GM13976 (cell line): ENCODE measurements around the gene PTPN3.

Source experiments
- DNase-seq: peaks from one replicate; pipeline ENCODE4 v3.0.0; 2012; ENCODE audit warnings: low spot score
- in situ Hi-C: fragments of 300-500 bp; cut with MboI; formaldehyde crosslinking; loops from one replicate; pipeline ENCODE4 v1.12.0; 2022; ENCODE audit warnings: low sequenced_read_pairs, mixed read lengths, inconsistent platforms; ENCODE audit not compliant: unreplicated experiment
- TF ChIP-seq, protein P1 (sequence below): IDR thresholded peaks from 2 replicates; pipeline ENCODE4 v1.5.1; 2012; ENCODE audit warnings: borderline replicate concordance, mild to moderate bottlenecking; ENCODE audit not compliant: insufficient read depth; ENCODE audit errors: extremely low read depth, missing control alignments, control extremely low read depth

Gene PTPN3

GRCh38 chr9:109487247-109487646, 10.9 kb downstream of the PTPN3 start:
- TF ChIP-seq, protein P1, sequence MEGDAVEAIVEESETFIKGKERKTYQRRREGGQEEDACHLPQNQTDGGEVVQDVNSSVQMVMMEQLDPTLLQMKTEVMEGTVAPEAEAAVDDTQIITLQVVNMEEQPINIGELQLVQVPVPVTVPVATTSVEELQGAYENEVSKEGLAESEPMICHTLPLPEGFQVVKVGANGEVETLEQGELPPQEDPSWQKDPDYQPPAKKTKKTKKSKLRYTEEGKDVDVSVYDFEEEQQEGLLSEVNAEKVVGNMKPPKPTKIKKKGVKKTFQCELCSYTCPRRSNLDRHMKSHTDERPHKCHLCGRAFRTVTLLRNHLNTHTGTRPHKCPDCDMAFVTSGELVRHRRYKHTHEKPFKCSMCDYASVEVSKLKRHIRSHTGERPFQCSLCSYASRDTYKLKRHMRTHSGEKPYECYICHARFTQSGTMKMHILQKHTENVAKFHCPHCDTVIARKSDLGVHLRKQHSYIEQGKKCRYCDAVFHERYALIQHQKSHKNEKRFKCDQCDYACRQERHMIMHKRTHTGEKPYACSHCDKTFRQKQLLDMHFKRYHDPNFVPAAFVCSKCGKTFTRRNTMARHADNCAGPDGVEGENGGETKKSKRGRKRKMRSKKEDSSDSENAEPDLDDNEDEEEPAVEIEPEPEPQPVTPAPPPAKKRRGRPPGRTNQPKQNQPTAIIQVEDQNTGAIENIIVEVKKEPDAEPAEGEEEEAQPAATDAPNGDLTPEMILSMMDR: no peak
- in situ Hi-C loops: no loop called here

DNA sequence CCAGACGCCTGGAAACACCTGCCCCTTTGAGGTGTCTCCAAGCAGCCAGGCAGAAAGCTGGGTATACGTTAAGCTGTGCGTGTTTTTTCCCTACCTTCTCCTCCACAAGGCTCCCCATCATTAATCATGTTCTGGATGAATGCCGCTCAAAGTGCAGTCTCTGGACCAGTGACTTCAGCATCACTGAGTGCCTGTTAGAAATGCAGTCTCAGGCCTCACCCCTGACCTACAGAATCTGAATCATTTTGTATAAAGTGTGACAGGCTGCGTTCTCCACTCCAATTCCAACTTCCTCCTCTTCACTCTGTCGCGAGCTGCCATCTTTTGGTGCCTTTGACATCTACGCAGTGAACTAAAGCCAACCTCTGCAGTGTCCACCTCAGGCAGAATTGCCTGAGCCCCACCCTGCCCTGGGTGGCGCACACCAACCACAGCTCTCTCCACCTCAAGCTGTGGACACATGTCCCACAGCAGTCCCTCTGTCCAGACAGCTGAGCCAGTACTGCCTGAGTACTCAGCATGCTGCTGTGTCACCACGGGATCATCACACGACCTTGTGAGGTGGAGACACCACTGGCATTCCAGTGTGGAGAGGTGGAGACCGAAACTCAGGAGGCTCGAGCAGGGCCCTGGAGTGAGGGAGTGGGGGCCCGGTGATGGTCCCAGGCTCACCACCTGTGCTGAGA, 14.2 kb downstream of the PTPN3 start:
- in situ Hi-C loops: no loop called here
- no peak for DNase-seq
- TF ChIP-seq, protein P1: no peak

More at GRCh38 chr9:109487247-109487646, 10.9 kb downstream of the PTPN3 start:
- DNase-seq: no peak

- DNase-seq: no peak
- TF ChIP-seq, protein P1: no peak
- in situ Hi-C loops: no loop called here
Observed at GRCh38 chr9:109482391-109482916, 15.7 kb downstream of the PTPN3 start.

- TF ChIP-seq, protein P1: no peak
- DNase-seq: no peak
- in situ Hi-C loops: no loop called here
Observed at GRCh38 chr9:109481856-109482255, 16.3 kb downstream of the PTPN3 start.

DNA sequence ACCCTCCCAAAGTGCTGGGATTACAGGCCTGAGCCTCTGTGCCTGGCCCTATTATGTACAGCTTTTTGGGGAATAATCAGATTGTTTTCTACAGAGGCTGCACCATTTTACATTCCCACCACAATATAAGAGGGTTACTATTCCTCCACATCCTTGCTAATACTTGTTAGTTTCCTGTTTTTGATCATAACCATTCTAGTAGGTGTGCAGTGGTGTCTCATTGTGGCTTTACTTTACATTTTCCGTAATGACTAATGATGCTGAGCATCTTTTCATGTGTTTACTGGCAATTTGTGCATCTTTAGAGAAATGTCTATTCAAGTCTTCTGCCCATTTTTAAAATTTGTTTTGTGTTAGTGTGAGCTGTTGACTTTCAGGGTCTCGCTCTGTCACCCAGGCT, 18.3 kb downstream of the PTPN3 start:
- DNase-seq: no peak
- TF ChIP-seq, protein P1: no peak
- in situ Hi-C loops: no loop called here

DNA sequence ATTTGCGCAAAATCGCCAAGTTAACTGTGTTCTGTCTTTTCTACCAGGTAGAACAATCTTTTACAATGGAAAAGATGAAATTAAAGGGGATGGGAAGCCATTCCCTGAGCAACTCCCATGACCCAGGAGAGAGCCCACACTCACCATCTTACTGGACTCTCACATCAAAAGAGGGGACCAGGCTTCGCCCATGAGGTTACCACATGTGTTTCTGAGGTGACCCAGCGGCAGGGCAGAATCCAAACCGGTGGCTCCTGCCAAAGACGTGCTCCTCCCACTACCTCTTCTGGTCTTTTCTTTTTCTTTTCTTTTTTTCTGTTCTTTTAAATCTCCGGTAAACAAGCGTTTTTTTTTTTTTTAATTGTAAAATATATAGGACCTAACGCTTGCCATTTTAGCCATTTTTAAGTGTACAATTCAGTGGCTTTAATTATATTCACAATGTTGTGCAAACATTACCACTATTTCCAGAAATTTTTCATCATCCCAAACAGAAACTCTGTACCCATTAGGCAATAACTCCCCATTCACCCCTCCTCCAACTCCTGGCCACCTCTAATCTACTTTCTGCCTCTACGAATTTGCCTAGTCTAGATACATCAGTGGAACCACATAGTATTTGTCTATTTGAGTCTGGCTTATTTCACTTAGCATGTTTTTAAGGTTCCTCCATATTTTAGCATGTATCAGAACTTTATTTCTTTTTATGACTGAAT, 19.3 kb downstream of the PTPN3 start:
- in situ Hi-C loops: no loop called here
- TF ChIP-seq, protein P1: no peak
- no peak for DNase-seq
